HG03196 (cell line): Measurements from ENCODE around the gene IGSF5.
"Not testable (repeated sequence)": the region's sequence is repeated elsewhere in the genome, so short reads cannot be mapped to it uniquely, and the experiment has no call there.

Source experiments
- ATAC-seq: cut with Tn5 transposase; IDR thresholded peaks from one replicate; pipeline ENCODE4 v1.9.1; 2021; ENCODE audit not compliant: unreplicated experiment

IGSF5 gene

GRCh38 chr21:39737376-39738000 lies 7.5 kb upstream of the IGSF5 start:
- ATAC-seq = no peak

- ATAC-seq = no peak
Measured at GRCh38 chr21:39738566-39738965, 6.4 kb upstream of the IGSF5 start.

GRCh38 chr21:39739531-39739930 lies 5.5 kb upstream of the IGSF5 start:
- ATAC-seq = not testable (repeated sequence)

GRCh38 chr21:39742561-39742960 lies 2.4 kb upstream of the IGSF5 start:
- not testable (repeated sequence) for ATAC-seq

- ATAC-seq = not testable (repeated sequence)
Measured at GRCh38 chr21:39745332-39745731, 349 bp downstream of the IGSF5 start.

- no peak for ATAC-seq
Measured at GRCh38 chr21:39750670-39751069, 5.7 kb downstream of the IGSF5 start.

- ATAC-seq = no peak
Measured at GRCh38 chr21:39754811-39755210, 9.8 kb downstream of the IGSF5 start.

- no peak for ATAC-seq
Measured at GRCh38 chr21:39756285-39756684, 11.3 kb downstream of the IGSF5 start.

- no peak for ATAC-seq
Measured at GRCh38 chr21:39763272-39763970, 18.4 kb downstream of the IGSF5 start.

GRCh38 chr21:39774227-39774626 lies 29.2 kb downstream of the IGSF5 start:
- ATAC-seq = no peak

GRCh38 chr21:39775816-39776215 lies 30.8 kb downstream of the IGSF5 start:
- ATAC-seq = no peak

- ATAC-seq = no peak
Measured at GRCh38 chr21:39776589-39776988, 31.6 kb downstream of the IGSF5 start.

GRCh38 chr21:39781331-39781730 lies 36.3 kb downstream of the IGSF5 start:
- no peak for ATAC-seq

- ATAC-seq = no peak
Measured at GRCh38 chr21:39788383-39788782, 43.4 kb downstream of the IGSF5 start.

GRCh38 chr21:39796466-39796865 lies 51.5 kb downstream of the IGSF5 start:
- ATAC-seq = no peak

GRCh38 chr21:39799178-39799577 lies 54.2 kb downstream of the IGSF5 start:
- no peak for ATAC-seq

GRCh38 chr21:39800311-39800710 lies 55.3 kb downstream of the IGSF5 start:
- ATAC-seq = no peak

GRCh38 chr21:39802217-39802616 lies 57.2 kb downstream of the IGSF5 start:
- no peak for ATAC-seq

GRCh38 chr21:39803393-39803792 lies 58.4 kb downstream of the IGSF5 start:
- ATAC-seq = no peak

GRCh38 chr21:39804240-39804639 lies 59.3 kb downstream of the IGSF5 start:
- ATAC-seq = no peak

- ATAC-seq = no peak
Measured at GRCh38 chr21:39805983-39806382, 61.0 kb downstream of the IGSF5 start.

- ATAC-seq = no peak
Measured at GRCh38 chr21:39807738-39808137, 62.8 kb downstream of the IGSF5 start.

- ATAC-seq = no peak
Measured at GRCh38 chr21:39809936-39810335, 65.0 kb downstream of the IGSF5 start.
